Stimulated activated CD4-positive, alpha-beta T cell treated with anti-CD3 and anti-CD28 coated beads, Interleukin-4, amount 100 ng/mL, for 4 hours (primary cell): ENCODE data around the gene GTPBP8.

Experiments
- DNase-seq, 2 experiments: peaks; one replicate each; pipeline ENCODE4 v3.0.0-alpha.2; 2020

GTPBP8 gene

DNA sequence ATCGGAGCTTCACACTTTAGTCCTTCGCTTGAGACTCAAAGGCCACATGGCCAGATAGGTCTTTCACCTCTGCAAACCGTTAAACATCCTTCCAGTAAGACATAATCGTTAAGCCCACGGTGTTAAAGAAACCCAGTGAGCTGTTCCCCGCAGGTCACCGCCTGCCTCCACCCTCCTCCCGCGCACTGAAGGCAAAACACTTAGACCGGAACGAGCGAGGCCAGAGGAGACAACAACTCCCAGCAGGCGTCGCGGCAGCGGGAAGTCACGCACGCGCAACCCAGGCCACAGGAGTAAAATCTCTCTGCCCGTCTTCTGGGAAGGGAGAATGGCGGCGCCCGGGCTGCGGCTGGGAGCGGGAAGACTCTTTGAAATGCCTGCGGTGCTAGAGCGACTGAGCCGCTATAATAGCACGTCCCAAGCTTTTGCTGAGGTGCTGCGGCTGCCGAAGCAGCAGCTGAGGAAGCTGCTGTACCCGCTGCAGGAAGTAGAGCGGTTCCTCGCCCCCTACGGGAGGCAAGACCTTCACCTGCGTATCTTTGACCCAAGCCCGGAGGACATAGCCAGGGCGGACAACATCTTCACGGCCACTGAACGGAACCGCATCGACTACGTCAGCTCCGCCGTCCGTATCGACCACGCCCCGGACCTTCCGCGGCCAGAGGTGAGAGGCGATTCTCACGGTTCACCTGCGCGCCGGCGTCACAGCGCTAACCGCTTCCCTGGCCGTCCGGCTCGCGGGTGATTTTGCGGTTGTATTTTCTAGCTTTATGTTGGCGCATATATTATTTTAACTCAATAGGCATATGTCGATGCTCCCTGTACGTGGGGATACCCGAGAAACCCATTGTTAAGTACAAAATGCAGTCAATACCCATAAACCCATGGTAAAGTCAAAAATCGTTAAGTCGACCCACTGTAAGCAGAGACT lies at the start of gene GTPBP8:
Gene GTPBP8 (plus strand): TSS at position 313 of the 931 bp plus-strand sequence. CDS start 16 bp downstream, at position 329.
- peak; percentile 83 for DNase-seq

DNA sequence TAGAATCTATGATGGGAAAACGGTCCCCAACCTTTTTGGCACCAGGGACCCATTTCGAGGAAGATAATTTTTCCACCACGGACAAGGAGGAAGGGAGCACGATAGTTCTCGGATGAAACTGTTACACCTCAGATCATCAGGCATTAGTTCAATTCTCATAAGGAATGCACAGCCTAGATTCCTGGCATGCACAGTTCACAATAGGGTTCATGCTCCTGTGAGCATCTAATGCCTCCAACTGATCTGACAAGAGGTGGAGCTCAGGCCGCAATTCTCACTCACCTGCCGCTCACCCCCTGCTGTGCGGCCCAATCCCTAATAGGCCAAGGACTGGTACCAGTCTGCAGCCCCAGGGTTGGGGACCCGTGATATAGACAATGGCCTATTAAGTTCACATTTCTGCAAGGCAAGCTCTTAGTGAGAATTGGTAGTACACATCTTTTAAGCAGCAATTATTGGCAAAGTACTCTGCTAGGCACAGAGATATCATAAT lies 42.4 kb upstream of the GTPBP8 start:
- DNase-seq: no peak

GRCh38 chr3:112956351-112956750 lies 34.4 kb upstream of the GTPBP8 start:
- no peak for DNase-seq

- no peak for DNase-seq
Observed at GRCh38 chr3:112958811-112959560, 31.8 kb upstream of the GTPBP8 start.

GRCh38 chr3:112963683-112964082 lies 27.1 kb upstream of the GTPBP8 start:
- no peak for DNase-seq

DNA sequence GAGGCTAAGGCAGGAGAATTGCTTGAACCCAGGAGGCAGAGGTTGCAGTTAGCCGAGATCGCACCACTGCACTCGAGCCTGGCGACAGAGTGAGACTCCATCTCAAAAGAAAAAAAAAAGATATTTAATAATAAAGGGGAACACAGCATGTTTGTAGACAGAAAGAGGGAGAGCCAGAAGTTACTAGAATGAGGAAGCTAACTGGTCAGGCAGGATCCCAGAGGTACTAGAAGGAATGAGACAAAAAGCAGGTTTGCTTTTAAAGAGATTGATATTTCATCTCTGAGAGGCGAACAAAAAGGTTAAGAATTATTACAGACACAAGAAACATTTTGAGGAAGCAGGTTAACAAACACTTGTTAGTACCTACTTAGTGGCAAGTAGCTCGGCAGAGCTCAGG lies 25.1 kb upstream of the GTPBP8 start:
- DNase-seq: no peak

- no peak for DNase-seq
Observed at GRCh38 chr3:112966633-112967032, 24.2 kb upstream of the GTPBP8 start.

GRCh38 chr3:112967425-112967824 lies 23.4 kb upstream of the GTPBP8 start:
- DNase-seq: no peak

GRCh38 chr3:112967828-112968227 lies 23.0 kb upstream of the GTPBP8 start:
- DNase-seq: no peak

- no peak for DNase-seq
Observed at GRCh38 chr3:112972158-112972557, 18.6 kb upstream of the GTPBP8 start.

- peak; percentile 23 to 73 for DNase-seq
Observed at GRCh38 chr3:112973325-112974177, 17.2 kb upstream of the GTPBP8 start.

GRCh38 chr3:112974178-112974517 lies 16.6 kb upstream of the GTPBP8 start:
- no peak for DNase-seq

DNA sequence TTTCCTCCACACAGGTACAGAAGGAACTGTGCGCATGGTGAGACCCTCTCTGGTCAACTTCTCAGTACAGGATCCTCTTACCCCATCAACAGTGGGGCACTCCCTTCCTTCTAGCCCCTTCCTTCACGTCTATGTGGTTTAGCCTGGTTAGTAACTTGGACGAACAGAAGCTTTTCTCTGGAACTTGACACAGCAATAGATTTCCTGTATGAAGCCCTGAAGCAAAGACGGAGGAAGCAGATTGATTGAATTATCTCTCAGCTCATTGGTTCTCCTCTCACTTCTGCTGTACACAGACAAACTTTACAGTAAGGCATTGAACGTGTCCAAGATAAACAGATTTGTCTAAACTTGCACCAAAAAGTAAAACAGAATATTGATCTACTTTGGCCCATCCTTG lies 15.9 kb upstream of the GTPBP8 start, which contains the start of gene CD200R1:
Gene CD200R1 (minus strand): TSS at position 210 of the 400 bp plus-strand sequence. CDS start 246 bp downstream, outside the sequence.
- no peak for DNase-seq

GRCh38 chr3:112976001-112976400 lies 14.8 kb upstream of the GTPBP8 start:
- DNase-seq: no peak

- DNase-seq: no peak
Observed at GRCh38 chr3:112976953-112977352, 13.8 kb upstream of the GTPBP8 start.

GRCh38 chr3:112979244-112979832 lies 11.4 kb upstream of the GTPBP8 start:
- no peak for DNase-seq

DNA sequence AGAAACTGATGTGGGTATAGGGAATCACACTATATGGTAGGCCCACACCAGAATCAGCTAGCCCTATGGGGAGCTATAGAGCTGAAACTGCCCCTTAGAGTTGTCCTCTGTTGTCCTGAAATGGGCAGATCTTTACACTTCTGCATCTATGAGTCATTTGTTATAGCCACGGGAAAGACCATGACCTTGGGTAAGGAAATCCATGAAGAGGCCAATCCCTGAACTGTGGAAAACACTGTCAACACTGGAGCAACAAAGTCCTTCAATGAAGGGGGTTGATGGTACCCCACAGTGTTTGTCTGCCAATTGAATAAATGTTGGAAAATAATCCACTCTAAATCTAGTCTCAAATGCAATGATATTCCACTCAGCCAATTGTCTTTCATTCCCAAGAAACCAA lies 10.7 kb upstream of the GTPBP8 start:
- no peak for DNase-seq

GRCh38 chr3:112982710-112983109 lies 8.1 kb upstream of the GTPBP8 start:
- no peak for DNase-seq

- peak in 1 of 2 experiments; percentile 50 for DNase-seq
Observed at GRCh38 chr3:112984485-112984884, 6.3 kb upstream of the GTPBP8 start.

- DNase-seq: no peak
Observed at GRCh38 chr3:112987710-112988334, 3.0 kb upstream of the GTPBP8 start.

GRCh38 chr3:112995800-112996199 lies 5.0 kb downstream of the GTPBP8 start:
- no peak for DNase-seq

DNA sequence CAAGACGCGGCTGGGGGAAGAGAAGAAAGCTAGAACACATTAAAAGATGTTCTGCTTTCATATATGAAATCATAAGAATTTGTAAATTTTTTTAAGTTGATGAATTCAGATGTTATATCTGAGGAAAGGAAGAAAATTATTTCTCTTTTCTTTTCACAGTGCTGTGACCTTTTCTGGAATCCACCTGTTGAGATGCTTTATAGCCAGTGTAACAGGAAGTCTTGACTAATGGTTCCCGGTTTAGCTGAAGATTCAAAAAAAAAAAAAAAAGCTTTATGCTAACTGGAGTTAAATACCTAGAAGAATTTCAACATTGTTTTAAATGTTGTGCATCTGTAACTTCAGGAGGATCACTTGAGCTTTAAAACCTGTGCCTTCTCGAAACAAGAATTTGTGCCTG lies 9.9 kb downstream of the GTPBP8 start:
- no peak for DNase-seq
